HG03066 (cell line): ENCODE results near the gene GRIP2.

ENCODE experiments used
- ATAC-seq: cut with Tn5 transposase; IDR thresholded peaks from one replicate; pipeline ENCODE4 v1.9.1; 2021; ENCODE audit warnings: low read depth; ENCODE audit not compliant: unreplicated experiment

GRIP2 gene

GRCh38 chr3:14472471-14473351, 67.4 kb downstream of the GRIP2 start:
- no peak for ATAC-seq

- ATAC-seq: no peak
These were observed 68.5 kb downstream of the GRIP2 start for GRCh38 chr3:14471690-14472089.

- ATAC-seq: no peak
These were observed 69.1 kb downstream of the GRIP2 start for GRCh38 chr3:14471016-14471415.

- no peak for ATAC-seq
These were observed 69.7 kb downstream of the GRIP2 start for GRCh38 chr3:14470461-14470860.

GRCh38 chr3:14468621-14468981, 71.5 kb downstream of the GRIP2 start:
- no peak for ATAC-seq

- ATAC-seq: no peak
These were observed 72.1 kb downstream of the GRIP2 start for GRCh38 chr3:14467814-14468620.

- ATAC-seq: no peak
These were observed 73.8 kb downstream of the GRIP2 start for GRCh38 chr3:14466179-14466903.

- no peak for ATAC-seq
These were observed 74.7 kb downstream of the GRIP2 start for GRCh38 chr3:14465425-14465824.

- ATAC-seq: no peak
These were observed 75.6 kb downstream of the GRIP2 start for GRCh38 chr3:14464521-14464920.

- no peak for ATAC-seq
These were observed 76.0 kb downstream of the GRIP2 start for GRCh38 chr3:14464141-14464465.

GRCh38 chr3:14463330-14464140, 76.6 kb downstream of the GRIP2 start:
- ATAC-seq: no peak

GRCh38 chr3:14462738-14463137, 77.4 kb downstream of the GRIP2 start:
- no peak for ATAC-seq

GRCh38 chr3:14461748-14462324, 78.3 kb downstream of the GRIP2 start:
- ATAC-seq: no peak

GRCh38 chr3:14461006-14461747, 79.0 kb downstream of the GRIP2 start:
- ATAC-seq: no peak

GRCh38 chr3:14460342-14461005, 79.7 kb downstream of the GRIP2 start:
- ATAC-seq: no peak

GRCh38 chr3:14459787-14460186, 80.4 kb downstream of the GRIP2 start:
- ATAC-seq: no peak

GRCh38 chr3:14459384-14459783, 80.8 kb downstream of the GRIP2 start:
- no peak for ATAC-seq

GRCh38 chr3:14458434-14459275, 81.5 kb downstream of the GRIP2 start:
- no peak for ATAC-seq
